Mucosa of descending colon (tissue), 3 donors: ENCODE measurements around the gene SLC9A9. TPM values are rescaled to one million over a fixed set of nuclear protein-coding genes. Genes with fewer than 3 reads are reported as not detected.

Source experiments
- ATAC-seq: fragments of 200-7000 bp; cut with Tn5 transposase; one replicate; pipeline ENCODE4 v1.9.1; 2020; ENCODE audit warnings: mild to moderate bottlenecking, moderate library complexity
- DNase-seq, 3 donors: peaks; one replicate each; pipeline ENCODE4 v3.0.0-alpha.2; 2020
- H3K36me3 ChIP-seq: fragments of 200-600 bp; one replicate; pipeline ENCODE4 v1.8.0; 2021; ENCODE audit warnings: low read depth, mild to moderate bottlenecking
- H3K4me1 ChIP-seq: fragments of 200-600 bp; one replicate; pipeline ENCODE4 v1.8.0; 2021; ENCODE audit warnings: low read depth, mild to moderate bottlenecking
- H3K4me3 ChIP-seq: fragments of 200-600 bp; one replicate; pipeline ENCODE4 v1.8.0; 2021; ENCODE audit warnings: mild to moderate bottlenecking
- H3K9me3 ChIP-seq: fragments of 200-600 bp; one replicate; pipeline ENCODE4 v1.8.0; 2021; ENCODE audit warnings: mild to moderate bottlenecking
- CTCF ChIP-seq: fragments of 200-600 bp; IDR thresholded peaks from one replicate; pipeline ENCODE4 v1.8.0; 2022; ENCODE audit warnings: antibody characterized with exemption, mild to moderate bottlenecking
- intact Hi-C, 2 donors: fragments of 100-400 bp; cut with DNase I in 1 of 2; cut with micrococcal nuclease in 1 of 2; formaldehyde crosslinking; loops; one replicate each; pipeline versions ENCODE4 v1.11.0 to v1.11.1; 2022; cut with DNase I, micrococcal nuclease
- total RNA-seq, 3 donors: library from RNA; stranded (reverse); fragmentation: NEBNext Ultra II Directional in 2 of 3; extraction: Animal tissue kit (Norgen Biotek cat#: 25700) in 2 of 3; gene quantifications; one replicate each; pipeline versions ENCODE4 v1.2.1 to v1.2.4, GENCODE V29; 2021 to 2023
- donor health status: DM: no; HTN: no; CAD: no; lungs with moderate emphysema.
- donor health status: DM: no; HTN: no; CAD: no.
- donor health status: DM: no; HTN: yes; CAD: no.

Gene SLC9A9
- total RNA-seq, 3 donors from 2014 or later = 3.2 to 18.2 (median 6.8) TPM

DNA sequence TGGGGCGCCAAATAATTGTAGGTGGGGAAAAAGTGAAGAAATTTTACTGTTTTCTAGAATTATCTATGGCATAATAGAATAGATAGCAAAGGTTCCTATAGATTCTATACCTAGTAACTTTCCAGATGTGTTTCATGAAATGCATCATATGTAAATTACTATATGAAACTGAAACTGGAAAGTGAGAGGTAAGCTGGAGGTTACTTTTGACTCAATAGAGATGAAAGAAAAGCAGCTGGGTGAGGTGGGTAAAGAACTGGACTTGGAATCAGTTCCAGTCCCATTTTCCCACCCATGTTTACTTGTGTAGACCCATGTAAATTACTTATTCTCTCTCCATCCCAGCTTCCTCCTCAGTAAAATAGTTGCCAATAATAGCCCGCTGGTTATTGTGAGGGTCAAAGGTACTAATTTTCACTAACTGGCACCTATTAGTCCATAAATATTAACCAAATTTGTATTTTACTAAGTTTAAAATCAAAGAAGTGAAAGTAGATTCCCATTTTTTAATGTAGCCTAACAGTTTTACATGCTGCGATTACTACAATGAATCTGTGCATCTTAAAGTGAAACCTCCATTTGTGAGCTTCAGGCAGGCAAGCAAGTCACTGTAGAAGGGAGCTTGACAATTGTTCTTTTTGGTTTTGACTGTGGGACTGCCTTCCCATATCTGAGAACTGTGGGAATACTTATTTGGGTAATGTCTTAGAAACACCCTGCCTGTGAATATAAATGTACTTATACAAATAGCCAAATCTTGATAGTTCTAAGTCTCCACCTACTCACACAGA is 312.1 kb downstream of the SLC9A9 start:
- ATAC-seq = peak; percentile 24
- no peaks in the 10 kb centered on the region for H3K4me1 ChIP-seq
- H3K4me3 ChIP-seq = no peak overlapping the region
- intact Hi-C loops = no loop called here
- DNase-seq = no peak
- H3K36me3 ChIP-seq = no peaks in the 10 kb centered on the region
- no peak for TF ChIP-seq CTCF
- H3K9me3 ChIP-seq = no peaks in the 10 kb centered on the region

DNA sequence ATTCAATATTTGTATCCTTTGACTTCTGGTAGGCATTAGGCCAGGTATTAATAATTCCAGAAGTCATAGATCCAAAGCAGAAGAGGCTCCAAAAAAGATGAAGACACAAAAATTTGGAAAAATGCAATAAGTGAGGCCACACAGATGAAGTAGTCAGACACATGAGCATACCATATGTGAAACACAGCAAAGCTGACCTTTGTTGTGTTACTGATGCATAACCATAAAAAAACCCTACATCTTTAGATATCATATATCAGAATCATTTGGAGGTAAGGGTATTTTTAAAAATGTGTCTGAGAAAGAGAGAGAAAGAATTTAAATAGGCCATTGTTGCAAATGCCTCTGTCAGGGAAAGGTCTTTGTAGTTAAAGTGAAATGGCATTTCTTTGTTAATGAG is 314.9 kb downstream of the SLC9A9 start:
- no peak for TF ChIP-seq CTCF
- H3K4me3 ChIP-seq = no peak overlapping the region
- DNase-seq = no peak
- no peaks in the 10 kb centered on the region for H3K9me3 ChIP-seq
- intact Hi-C loops = no loop called here
- no peaks in the 10 kb centered on the region for H3K4me1 ChIP-seq
- no peak for ATAC-seq
- H3K36me3 ChIP-seq = no peaks in the 10 kb centered on the region

GRCh38 chr3:143532091-143532490 is 316.2 kb downstream of the SLC9A9 start:
- intact Hi-C loops = no loop called here
- no peak for ATAC-seq

GRCh38 chr3:143531101-143531500 is 317.2 kb downstream of the SLC9A9 start:
- no peak overlapping the region for H3K4me3 ChIP-seq
- H3K9me3 ChIP-seq = no peaks in the 10 kb centered on the region
- ATAC-seq (no peak), DNase-seq (no peak)
- TF ChIP-seq CTCF = no peak
- H3K4me1 ChIP-seq = no peaks in the 10 kb centered on the region
- no peaks in the 10 kb centered on the region for H3K36me3 ChIP-seq
- intact Hi-C loops = no loop called here

More at GRCh38 chr3:143532091-143532490, 316.2 kb downstream of the SLC9A9 start:
- no peaks in the 10 kb centered on the region for H3K36me3 ChIP-seq
- DNase-seq = no peak
- no peak for TF ChIP-seq CTCF
- H3K9me3 ChIP-seq = no peaks in the 10 kb centered on the region
- H3K4me3 ChIP-seq = no peak overlapping the region
- H3K4me1 ChIP-seq = no peaks in the 10 kb centered on the region

- Histone ChIP-seq H3K4me1 (no peaks in the 10 kb centered on the region), H3K36me3 (no peaks in the 10 kb centered on the region), H3K9me3 (no peaks in the 10 kb centered on the region), H3K4me3 (no peak overlapping the region)
- DNase-seq = no peak
- intact Hi-C loops = no loop called here
- no peak for TF ChIP-seq CTCF
- ATAC-seq = no peak
Observed at GRCh38 chr3:143529798-143530197, 318.5 kb downstream of the SLC9A9 start.
